ENCODE results near the gene SGCA.
A peak's percentile ranks its signal among the peaks of the same experiment; 100 is the strongest.

DNA sequence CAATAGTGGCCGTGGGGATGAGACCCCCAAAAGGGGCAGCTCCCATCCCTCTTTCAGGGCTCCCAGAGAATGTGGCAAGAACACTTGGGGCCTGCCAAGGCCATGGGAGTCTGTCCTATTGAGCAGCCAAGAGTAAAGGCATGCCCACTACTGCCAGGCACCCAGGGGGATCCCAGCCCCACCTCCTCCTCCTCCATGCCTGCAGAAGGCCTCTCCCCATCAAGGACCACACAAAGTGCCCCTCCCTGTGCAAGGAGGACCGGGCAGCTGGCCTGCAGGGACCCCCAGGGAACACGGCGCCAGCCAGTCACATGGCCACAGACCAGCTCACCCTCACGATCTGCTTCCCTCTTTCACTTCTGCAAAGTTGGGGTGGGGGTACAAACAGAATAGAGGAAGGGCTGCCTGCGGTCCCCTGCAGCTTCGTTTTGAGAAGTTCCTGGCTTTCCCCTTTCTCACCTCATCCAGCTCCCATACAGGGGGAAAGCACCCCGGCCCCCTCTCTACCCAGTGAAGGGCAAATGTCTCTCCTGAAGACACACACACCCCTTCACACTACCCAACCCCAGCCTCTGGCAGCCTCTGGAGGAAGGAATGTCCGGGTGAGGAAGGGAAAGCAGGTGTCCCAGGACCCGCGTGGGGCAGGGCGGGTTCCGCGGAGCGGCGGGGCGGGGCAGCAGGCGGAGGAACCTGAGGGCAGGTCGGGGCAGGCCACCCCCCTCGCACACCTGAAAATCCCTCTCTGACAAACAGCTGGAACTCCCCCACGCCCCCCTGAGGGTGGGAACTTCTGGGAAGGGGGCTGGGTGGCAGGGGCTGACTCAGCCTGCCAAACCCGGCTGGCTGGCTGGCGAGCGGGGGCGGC lies 17.3 kb upstream of the SGCA start:
- peak in 1 of 4 donors; percentile 17 for TF ChIP-seq POLR2A (IDR thresholded peaks at IDR 0.05)
- TF ChIP-seq, protein P1, sequence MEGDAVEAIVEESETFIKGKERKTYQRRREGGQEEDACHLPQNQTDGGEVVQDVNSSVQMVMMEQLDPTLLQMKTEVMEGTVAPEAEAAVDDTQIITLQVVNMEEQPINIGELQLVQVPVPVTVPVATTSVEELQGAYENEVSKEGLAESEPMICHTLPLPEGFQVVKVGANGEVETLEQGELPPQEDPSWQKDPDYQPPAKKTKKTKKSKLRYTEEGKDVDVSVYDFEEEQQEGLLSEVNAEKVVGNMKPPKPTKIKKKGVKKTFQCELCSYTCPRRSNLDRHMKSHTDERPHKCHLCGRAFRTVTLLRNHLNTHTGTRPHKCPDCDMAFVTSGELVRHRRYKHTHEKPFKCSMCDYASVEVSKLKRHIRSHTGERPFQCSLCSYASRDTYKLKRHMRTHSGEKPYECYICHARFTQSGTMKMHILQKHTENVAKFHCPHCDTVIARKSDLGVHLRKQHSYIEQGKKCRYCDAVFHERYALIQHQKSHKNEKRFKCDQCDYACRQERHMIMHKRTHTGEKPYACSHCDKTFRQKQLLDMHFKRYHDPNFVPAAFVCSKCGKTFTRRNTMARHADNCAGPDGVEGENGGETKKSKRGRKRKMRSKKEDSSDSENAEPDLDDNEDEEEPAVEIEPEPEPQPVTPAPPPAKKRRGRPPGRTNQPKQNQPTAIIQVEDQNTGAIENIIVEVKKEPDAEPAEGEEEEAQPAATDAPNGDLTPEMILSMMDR (IDR thresholded peaks at IDR 0.05): peak in 1 of 6 experiments; percentile 40

Data from esophagus squamous epithelium (tissue), 4 donors.